Fibroblast of lung (primary cell): ENCODE measurements around the gene STX8. TPM values are rescaled to one million over a fixed set of nuclear protein-coding genes. Genes with fewer than 3 reads are reported as not detected.
"Not testable (repeated sequence)": the region's sequence is repeated elsewhere in the genome, so short reads cannot be mapped to it uniquely, and the experiment has no call there.

Source experiments
- DNase-seq, 2 donors: peaks; one replicate each; pipeline versions ENCODE4 v3.0.0 to v3.0.0-alpha.2; 2010; ENCODE audit warnings: low read depth in 2 of 2
- H2AFZ ChIP-seq: 2 replicates; pipeline ENCODE4 v1.5.1; 2012; ENCODE audit warnings: low read length, control low read depth, inconsistent platforms
- H3K27ac ChIP-seq: 2 replicates; pipeline ENCODE4 v1.5.1; 2011; ENCODE audit warnings: low read length, control low read depth; ENCODE audit not compliant: insufficient read depth
- H3K27me3 ChIP-seq: 2 replicates; pipeline ENCODE4 v1.5.1; 2011; ENCODE audit warnings: mild to moderate bottlenecking, low read length; ENCODE audit not compliant: control insufficient read depth, insufficient read depth
- H3K36me3 ChIP-seq: 2 replicates; pipeline ENCODE4 v1.5.1; 2011; ENCODE audit warnings: low read length; ENCODE audit not compliant: control insufficient read depth, insufficient read depth
- H3K4me1 ChIP-seq: 2 replicates; pipeline ENCODE4 v1.5.1; 2011; ENCODE audit warnings: low read length; ENCODE audit not compliant: control insufficient read depth, insufficient read depth; ENCODE audit errors: extremely low read depth
- H3K4me2 ChIP-seq: 2 replicates; pipeline ENCODE4 v1.5.1; 2011; ENCODE audit warnings: low read length, control low read depth; ENCODE audit not compliant: insufficient read depth; ENCODE audit errors: extremely low read depth
- H3K4me3 ChIP-seq, 4 experiments: fragments of 200-600 bp in 1 of 4; sonication (generic) in 1 of 4; replicated peaks in 1 of 4; 2 replicates each; pipeline ENCODE4 v1.5.1; 2011 to 2016; ENCODE audit warnings: low read length in 4 of 4, low read depth in 3 of 4, mild to moderate bottlenecking in 3 of 4, control low read depth in 2 of 4, inconsistent platforms in 1 of 4, mixed read lengths in 1 of 4; ENCODE audit not compliant: insufficient read depth in 1 of 4; ENCODE audit errors: control extremely low read depth in 1 of 4
- H3K79me2 ChIP-seq: 2 replicates; pipeline ENCODE4 v1.5.1; 2012; ENCODE audit warnings: mild to moderate bottlenecking, low read length, inconsistent platforms; ENCODE audit not compliant: control insufficient read depth, insufficient read depth
- H3K9ac ChIP-seq: 2 replicates; pipeline ENCODE4 v1.5.1; 2011; ENCODE audit warnings: mild to moderate bottlenecking, low read length, control low read depth; ENCODE audit not compliant: insufficient read depth
- H3K9me3 ChIP-seq: 2 replicates; pipeline ENCODE4 v1.5.1; 2012; ENCODE audit warnings: low read depth, low read length; ENCODE audit not compliant: control insufficient read depth, insufficient read depth
- H4K20me1 ChIP-seq: 2 replicates; pipeline ENCODE4 v1.5.1; 2011; ENCODE audit warnings: low read length; ENCODE audit not compliant: control insufficient read depth, insufficient read depth; ENCODE audit errors: extremely low read depth
- CTCF ChIP-seq, 2 donors: IDR thresholded peaks in 1 of 2; conservative IDR thresholded peaks in 1 of 2; 1 replicate in 1 of 2; 2 replicates in 1 of 2; pipeline ENCODE4 v1.5.1; 2011 to 2012; ENCODE audit warnings: low read length in 2 of 2, control low read depth in 1 of 2, inconsistent platforms in 1 of 2, low read depth in 1 of 2, mild to moderate bottlenecking in 1 of 2
- EZH2 ChIP-seq: IDR thresholded peaks from 2 replicates; pipeline ENCODE4 v1.5.1; 2012; ENCODE audit warnings: low read length, control low read depth, mild to moderate bottlenecking; ENCODE audit errors: missing control alignments
- polyA plus RNA-seq, 2 donors: library from polyadenylated mRNA; depleted of rRNA in 1 of 2; stranded (reverse) in 1 of 2; unstranded in 1 of 2; fragments of >200 nt; gene quantifications; 2 replicates each; pipeline ENCODE4 v1.2.1, GENCODE V29; 2011 to 2012; ENCODE audit warnings: missing spikeins in 1 of 2
- total RNA-seq: library from RNA; depleted of rRNA; stranded (reverse); fragments of >200 nt; gene quantifications from 2 replicates; pipeline ENCODE4 v1.2.1, GENCODE V29; 2014

STX8 gene
- total and polyA plus RNA-seq, 2 donors (not counting 1 experiment from before 2014, with no cell fraction given), result 84.7 to 128 TPM

- Histone ChIP-seq H3K9ac (no peak overlapping the region), H3K4me2 (no peak overlapping the region), H3K4me1 (no peaks in the 10 kb centered on the region), H3K79me2 (no peaks in the 10 kb centered on the region), H3K27me3 (no peaks in the 10 kb centered on the region), H3K9me3 (no peaks in the 10 kb centered on the region), H3K36me3 (no peaks in the 10 kb centered on the region), H3K27ac (no peak overlapping the region), H4K20me1 (no peaks in the 10 kb centered on the region), H2AFZ (no peak overlapping the region), H3K4me3 (no peak overlapping the region)
- TF ChIP-seq EZH2, result no peak
- DNase-seq, result no peak
Measured at GRCh38 chr17:9612006-9612405, 36.4 kb upstream of the STX8 start.

GRCh38 chr17:9611557-9611956 lies 35.9 kb upstream of the STX8 start:
- H2AFZ ChIP-seq, result no peak overlapping the region
- TF ChIP-seq EZH2, result no peak
- TF ChIP-seq CTCF (conservative IDR thresholded peaks at IDR 0.05 in 1 of 2, IDR thresholded peaks at IDR 0.05 in 1 of 2; ENCODE audit: low read depth in 1 of 2, low read length in 2 of 2), result no peak
- DNase-seq, result no peak

GRCh38 chr17:9607058-9607457 lies 31.4 kb upstream of the STX8 start:
- DNase-seq, H3K27ac ChIP-seq, H3K79me2 ChIP-seq, H3K9ac ChIP-seq, H3K36me3 ChIP-seq, H3K4me3 ChIP-seq, H3K9me3 ChIP-seq, H3K4me2 ChIP-seq, H3K4me1 ChIP-seq, H2AFZ ChIP-seq, H4K20me1 ChIP-seq, H3K27me3 ChIP-seq: not testable (repeated sequence)

More at GRCh38 chr17:9611557-9611956, 35.9 kb upstream of the STX8 start:
- no peaks in the 10 kb centered on the region for H3K27me3 ChIP-seq
- no peak overlapping the region for H3K27ac ChIP-seq
- H3K79me2 ChIP-seq, result no peaks in the 10 kb centered on the region
- H4K20me1 ChIP-seq, result no peaks in the 10 kb centered on the region
- no peak overlapping the region for H3K9ac ChIP-seq
- no peak overlapping the region for H3K4me2 ChIP-seq
- no peaks in the 10 kb centered on the region for H3K36me3 ChIP-seq
- H3K4me3 ChIP-seq, result no peak overlapping the region
- no peaks in the 10 kb centered on the region for H3K4me1 ChIP-seq
- H3K9me3 ChIP-seq, result no peaks in the 10 kb centered on the region

GRCh38 chr17:9606453-9606852 lies 30.8 kb upstream of the STX8 start:
- Histone ChIP-seq H3K27ac (no peak overlapping the region), H4K20me1 (no peaks in the 10 kb centered on the region), H3K9ac (no peak overlapping the region), H3K36me3 (no peaks in the 10 kb centered on the region), H3K4me2 (no peak overlapping the region), H3K4me3 (no peak overlapping the region), H3K79me2 (no peaks in the 10 kb centered on the region), H3K9me3 (no peaks in the 10 kb centered on the region), H3K4me1 (no peaks in the 10 kb centered on the region), H3K27me3 (no peaks in the 10 kb centered on the region), H2AFZ (no peak overlapping the region)
- no peak for TF ChIP-seq EZH2
- TF ChIP-seq CTCF (conservative IDR thresholded peaks at IDR 0.05 in 1 of 2, IDR thresholded peaks at IDR 0.05 in 1 of 2; ENCODE audit: low read depth in 1 of 2, low read length in 2 of 2), result no peak
- no peak for DNase-seq

- H3K27me3 ChIP-seq, H4K20me1 ChIP-seq, H3K4me1 ChIP-seq, H3K4me3 ChIP-seq, H3K9me3 ChIP-seq, H3K79me2 ChIP-seq, H3K9ac ChIP-seq, H3K4me2 ChIP-seq, H2AFZ ChIP-seq, H3K27ac ChIP-seq, H3K36me3 ChIP-seq, DNase-seq: not testable (repeated sequence)
Measured at GRCh38 chr17:9604583-9604982, 29.0 kb upstream of the STX8 start.
